Activated CD8-positive, alpha-beta memory T cell treated with anti-CD3 and anti-CD28 coated beads, Interleukin-2, amount 50 U/mL, for 24 hours (primary cell): ENCODE data around the gene DRGX.

Source experiments
- DNase-seq: peaks from one replicate; pipeline ENCODE4 v3.0.0-alpha.2; 2020; ENCODE audit errors: extremely low read depth

DRGX gene

DNA sequence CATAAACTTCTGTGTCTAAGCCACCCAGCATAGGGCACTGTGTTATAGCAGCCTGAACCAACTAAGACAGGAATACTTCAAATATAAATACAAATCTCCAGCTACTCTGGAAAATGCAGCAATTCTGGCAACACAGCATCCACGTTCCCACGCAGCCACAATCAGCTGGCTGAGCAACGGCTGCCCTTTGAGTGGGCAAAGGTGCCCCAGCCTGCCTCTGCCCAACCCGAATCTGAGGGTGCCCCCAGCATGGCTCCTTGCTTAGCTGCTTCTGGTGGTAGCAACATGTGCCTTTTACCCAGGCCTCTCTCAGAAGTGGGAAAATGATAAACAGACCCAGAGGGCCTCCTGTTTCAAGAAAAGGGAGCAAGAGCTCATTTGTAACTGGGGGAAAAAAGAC lies 12.0 kb downstream of the DRGX start:
- no peak for DNase-seq

DNA sequence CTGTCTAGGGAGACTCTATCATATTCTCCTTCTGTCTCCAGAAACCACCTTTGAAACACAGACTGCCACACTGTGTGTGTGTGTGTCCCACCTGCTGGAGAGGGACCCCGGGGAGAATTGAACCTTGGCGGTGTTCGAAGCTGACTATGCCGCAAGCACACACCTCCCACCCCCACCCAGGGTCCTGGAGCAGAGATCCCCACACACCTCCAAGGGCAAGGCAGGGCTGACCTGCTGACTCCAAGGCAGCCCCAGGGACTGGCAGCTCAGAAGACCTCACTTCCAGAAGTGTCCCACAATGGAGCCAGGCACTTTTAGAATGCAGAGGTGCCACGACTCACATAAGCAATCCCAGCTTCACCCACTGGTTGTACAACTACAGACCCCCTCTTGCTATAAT lies 13.1 kb downstream of the DRGX start:
- DNase-seq: no peak

DNA sequence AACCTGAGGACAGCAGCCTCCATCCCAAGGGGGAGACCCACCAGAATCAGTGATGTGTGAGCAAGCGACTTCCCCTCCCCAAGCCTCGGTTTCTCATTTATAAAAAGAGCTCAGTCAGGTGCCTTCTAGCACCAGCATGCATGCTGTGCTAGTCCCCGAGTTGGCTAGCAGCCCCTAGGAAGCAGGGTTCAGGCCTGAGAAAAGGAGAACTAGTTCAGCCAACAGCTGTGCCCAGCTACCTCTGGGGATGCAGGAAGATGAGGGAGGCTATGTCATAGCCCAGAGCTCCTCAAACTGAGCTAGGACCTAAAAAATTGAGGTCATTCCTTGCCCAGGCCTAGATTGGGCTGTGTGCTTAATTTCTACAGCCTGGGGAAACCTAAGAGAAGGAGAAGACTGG lies 13.7 kb downstream of the DRGX start:
- no peak for DNase-seq

- no peak for DNase-seq
Observed at GRCh38 chr10:49381111-49381900, 14.6 kb downstream of the DRGX start.

DNA sequence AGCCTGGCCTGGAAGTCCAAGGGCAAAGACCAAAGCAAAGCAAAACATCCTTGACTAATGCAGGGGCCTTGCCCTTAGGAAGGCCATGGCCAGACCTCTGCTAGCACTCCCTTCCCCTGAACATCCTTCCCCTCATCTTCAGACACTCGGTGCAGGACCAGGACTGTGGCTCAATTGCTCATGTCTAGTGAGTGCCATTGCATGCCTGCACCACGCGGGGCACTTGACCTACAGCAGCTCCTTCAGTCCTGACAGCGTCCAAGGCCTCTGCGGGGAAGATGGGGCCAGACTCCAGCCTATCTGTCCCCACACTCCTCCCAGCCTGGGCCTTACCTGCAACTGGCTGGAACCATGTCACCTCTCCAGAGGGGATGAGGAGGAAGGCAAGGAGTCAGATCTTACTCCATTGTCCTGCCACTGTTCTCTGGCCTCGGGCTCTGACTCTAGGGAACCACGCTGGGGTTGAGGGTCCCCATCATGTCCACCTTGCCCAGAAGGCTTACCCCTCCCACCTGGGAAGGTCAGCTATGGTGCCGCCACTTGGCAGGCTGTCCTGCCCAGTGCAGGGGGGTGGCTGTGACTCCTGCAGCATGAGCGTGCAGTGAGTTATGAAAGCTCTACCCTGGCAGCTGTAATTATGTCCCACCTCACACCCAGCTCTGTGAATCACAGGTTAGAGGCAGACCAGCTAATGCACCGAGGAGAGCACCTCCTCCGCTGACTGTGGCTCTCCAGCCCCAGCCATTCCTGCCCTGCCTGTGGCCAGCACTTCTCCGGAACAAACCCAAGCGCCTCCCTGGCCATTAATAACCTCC lies 16.1 kb downstream of the DRGX start:
- DNase-seq: no peak

DNA sequence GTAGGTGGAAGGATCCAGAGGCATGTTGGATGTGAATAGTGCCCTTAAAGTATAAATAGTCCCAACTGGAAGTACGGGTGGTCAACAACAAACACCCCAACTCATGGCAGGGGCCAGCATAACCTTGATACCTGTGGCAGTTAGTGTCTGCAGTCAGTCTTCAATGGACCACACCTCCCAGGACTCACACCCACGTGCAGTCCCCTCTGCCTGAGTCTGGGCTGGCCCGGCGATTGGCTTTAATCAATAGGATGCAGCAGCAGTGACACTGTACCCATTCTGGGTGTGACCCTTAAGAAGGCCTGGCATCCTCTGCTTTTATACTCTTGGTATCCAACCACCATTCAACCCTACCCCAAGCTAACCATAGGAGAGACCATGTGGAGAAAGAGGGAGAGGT lies 18.6 kb downstream of the DRGX start:
- DNase-seq: no peak

- DNase-seq: no peak
Observed at GRCh38 chr10:49375611-49376010, 20.3 kb downstream of the DRGX start.

DNA sequence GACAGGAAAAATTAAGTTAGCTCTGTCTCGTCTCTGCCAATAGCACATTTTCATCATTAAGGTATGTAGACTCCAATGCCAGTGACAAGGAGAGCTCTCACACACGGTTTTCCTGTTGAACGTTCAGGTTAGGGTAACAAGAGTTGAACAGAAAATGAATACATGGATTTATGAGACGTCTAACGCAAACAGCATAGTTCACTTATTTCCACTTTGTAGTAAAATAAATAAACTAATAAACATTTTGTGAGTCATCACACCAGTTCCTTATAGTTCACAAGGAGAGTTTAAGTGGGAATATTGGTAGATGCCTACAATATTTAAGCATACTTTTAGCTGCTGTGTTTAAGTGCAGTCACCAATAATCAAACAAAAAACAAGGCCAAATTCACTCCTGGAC lies 21.1 kb downstream of the DRGX start:
- DNase-seq: no peak

DNA sequence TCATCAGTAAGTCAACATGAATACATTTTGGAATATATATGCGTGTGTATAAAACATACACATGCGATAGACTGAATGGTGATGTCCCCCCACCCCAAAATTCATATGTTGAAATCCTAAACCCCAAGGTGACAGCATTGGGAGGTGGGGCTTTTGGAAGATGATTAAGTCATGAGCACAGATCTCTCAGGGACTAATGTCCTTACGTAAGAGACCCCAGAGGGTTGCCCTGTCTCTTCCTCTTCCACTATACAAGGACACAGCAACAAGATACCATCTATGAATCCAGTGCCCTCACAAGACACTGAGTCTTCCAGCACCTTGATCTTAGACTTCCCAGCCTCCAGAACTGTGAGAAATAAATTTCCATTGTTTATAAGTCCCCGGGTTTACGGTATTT lies 22.5 kb downstream of the DRGX start:
- DNase-seq: no peak

DNA sequence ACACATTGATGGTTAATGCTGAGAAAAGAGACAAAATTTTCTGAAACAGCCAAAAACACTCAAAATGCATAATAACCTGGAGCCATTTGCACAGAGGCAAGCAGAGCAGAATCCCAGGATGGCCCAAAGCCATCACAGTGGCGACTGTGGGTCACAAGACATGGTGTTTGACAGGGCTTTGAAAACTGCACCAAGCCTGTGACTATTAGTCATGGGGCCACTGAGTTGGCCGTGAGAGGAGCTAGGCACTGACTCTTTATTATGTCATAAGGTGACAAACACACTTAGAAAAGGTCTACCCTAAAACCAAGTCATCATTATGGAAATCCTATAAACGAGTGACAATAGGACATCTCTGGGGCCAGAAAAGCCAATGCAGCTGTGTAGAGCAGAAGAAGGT lies 23.9 kb downstream of the DRGX start:
- no peak for DNase-seq

DNA sequence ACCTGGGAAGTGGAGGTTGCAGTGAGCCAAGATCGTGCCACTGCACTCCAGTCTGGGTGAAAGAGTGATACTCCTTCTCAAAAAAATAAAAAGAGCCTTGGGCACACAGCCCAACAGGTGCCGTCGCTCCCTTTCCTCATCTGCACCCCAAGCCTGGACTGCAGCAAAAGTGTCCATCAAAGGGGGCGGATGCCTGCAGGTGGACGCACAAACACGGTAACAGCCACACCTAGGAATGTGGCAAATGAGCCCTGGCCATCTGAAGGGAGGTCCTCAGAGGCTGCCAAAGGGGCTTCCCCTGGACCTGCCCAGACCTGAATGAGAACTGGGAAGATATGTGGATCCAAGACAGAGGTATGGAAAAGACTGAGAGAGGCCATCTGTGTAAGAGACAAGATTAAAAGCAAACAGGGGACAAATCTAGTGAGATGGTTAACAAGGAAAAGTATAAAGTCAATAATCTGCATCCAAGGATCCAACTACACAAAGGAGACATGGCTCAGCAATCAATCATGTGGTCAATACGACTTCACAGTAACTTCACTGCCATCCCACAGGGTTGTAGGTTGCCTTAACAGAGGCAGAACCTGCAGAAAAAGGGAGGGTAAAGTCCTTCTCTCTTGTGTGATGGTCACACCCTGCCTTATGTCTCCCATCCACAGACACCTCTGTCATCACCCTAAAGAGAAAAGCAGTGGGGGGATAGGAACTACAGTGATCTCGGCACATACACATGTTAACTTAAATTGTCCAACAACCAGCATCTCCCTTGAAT lies 25.4 kb downstream of the DRGX start:
- DNase-seq: no peak

DNA sequence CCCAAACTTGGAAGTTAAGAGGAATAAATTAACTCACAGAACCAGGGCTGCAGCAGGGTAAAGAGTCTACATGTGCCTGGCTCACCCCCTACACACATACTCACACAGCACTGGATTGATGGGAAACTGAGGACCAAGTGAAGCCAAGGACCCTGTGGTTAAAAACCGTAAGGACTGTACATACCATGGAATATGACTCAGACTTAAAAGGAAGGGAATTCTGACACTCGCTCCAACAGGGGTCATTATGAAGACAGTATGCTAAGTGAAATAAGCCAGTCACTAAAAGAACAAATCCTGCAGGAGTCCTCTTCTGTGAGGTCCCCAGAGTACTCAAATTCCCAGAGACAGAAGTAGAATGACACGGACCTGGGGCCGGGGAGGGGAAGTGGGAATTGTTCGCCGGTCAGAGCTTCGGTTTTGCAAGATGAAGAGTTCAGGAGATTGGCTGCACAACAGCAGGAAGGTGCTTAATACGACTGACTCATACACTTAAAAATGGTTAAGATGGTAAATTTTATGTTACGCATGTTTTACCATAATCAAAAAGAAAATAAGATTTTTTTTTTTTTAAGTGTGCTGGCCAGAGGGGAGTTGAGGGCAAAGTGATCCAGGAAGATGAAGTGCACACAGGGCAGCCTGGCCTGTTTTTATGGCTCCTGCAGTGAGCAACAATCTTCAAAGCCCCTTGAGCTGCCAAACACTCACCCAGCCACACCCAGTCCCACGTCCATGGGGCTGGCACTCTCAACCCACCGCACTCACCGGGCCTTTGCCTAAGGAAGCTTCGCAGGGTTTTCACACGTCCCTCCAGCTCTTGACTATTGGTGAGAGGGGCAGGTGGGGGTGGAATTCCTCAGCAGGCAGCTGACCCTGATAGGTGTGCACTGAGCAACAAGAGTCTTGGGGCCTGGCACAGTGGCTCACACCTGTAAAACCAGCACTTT lies 26.4 kb downstream of the DRGX start:
- DNase-seq: no peak

GRCh38 chr10:49368256-49368655 lies 27.6 kb downstream of the DRGX start:
- no peak for DNase-seq

GRCh38 chr10:49367600-49367999 lies 28.3 kb downstream of the DRGX start:
- no peak for DNase-seq

GRCh38 chr10:49366460-49366859 lies 29.4 kb downstream of the DRGX start:
- no peak for DNase-seq

DNA sequence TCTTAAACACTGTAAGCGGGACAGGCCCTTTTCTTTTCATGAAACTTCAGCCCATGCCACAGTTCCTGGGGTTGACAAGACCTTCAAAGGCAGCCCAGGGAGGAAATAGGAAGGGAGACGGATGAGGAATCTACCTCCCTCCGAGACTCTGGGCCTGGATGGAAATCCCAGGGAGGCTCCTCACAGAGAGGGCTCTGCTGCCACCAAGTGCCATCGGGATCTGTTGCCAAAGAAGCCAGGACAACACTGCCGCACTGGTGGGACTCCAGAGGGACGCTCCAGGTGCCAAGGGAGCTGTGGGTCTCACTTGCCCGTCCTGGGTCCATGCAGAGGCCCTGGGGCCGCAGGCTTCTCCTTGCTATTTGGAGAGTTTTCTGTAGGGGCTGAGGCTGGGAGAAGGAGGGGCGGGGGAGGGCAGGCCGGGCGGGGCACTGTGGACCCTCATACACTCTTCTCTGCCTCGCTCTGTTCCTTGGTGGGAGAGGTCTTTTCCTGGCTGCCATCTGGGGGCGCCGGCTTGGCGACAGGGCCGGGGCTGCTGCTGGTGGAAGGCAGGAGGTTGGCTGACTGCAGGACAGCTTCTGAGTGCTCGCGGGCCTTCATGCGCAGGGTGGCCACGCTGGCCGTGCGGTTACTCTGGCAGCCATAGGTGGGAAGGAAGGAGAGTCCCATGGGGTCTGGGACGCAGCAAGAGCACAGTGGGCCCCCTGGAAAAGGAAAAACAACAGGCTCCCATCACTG lies 30.0 kb downstream of the DRGX start:
- no peak for DNase-seq

DNA sequence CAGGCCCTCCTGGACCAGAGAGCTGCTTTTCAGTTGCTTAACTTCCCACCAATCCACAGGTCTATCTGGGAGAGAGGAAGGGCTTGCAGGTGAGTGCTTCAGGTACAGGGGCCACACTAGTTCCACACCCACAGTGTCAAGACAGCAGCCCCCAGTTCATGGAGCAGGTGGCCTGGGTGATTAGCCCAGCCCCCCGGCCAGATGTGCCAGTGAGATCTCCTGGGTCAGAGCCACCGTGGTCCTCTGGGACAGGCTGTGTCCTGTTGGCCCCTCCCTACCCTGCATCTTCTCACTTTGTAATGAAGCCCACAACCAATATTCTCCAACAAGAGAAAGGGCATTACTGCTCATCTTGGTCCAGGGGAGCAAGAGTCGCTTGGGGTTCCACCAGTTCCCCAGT lies 30.6 kb downstream of the DRGX start:
- no peak for DNase-seq

GRCh38 chr10:49364747-49365146 lies 31.1 kb downstream of the DRGX start:
- no peak for DNase-seq

- no peak for DNase-seq
Observed at GRCh38 chr10:49364051-49364450, 31.8 kb downstream of the DRGX start.

GRCh38 chr10:49363309-49364031 lies 32.4 kb downstream of the DRGX start:
- no peak for DNase-seq
